Measurements from ENCODE around the gene VDR.
"Not testable (repeated sequence)": the region's sequence is repeated elsewhere in the genome, so short reads cannot be mapped to it uniquely, and the experiment has no call there.

Gene VDR

GRCh38 chr12:47843226-47843980 is 61.4 kb downstream of the VDR start:
- DNase-seq, result no peak

GRCh38 chr12:47842543-47842942 is 62.3 kb downstream of the VDR start:
- DNase-seq, result not testable (repeated sequence)

- peak; percentile 62 for DNase-seq
Measured at GRCh38 chr12:47841910-47842309, 62.9 kb downstream of the VDR start.

- no peak for DNase-seq
Measured at GRCh38 chr12:47841501-47841900, 63.3 kb downstream of the VDR start.

GRCh38 chr12:47840571-47840970 is 64.2 kb downstream of the VDR start:
- no peak for DNase-seq

GRCh38 chr12:47839214-47839876 is 65.4 kb downstream of the VDR start:
- peak; percentile 75 for DNase-seq

- DNase-seq, result peak; percentile 55
Measured at GRCh38 chr12:47838286-47838931, 66.4 kb downstream of the VDR start.

- peak; percentile 73 for DNase-seq
Measured at GRCh38 chr12:47837190-47838171, 67.3 kb downstream of the VDR start.

GRCh38 chr12:47835831-47836155 is 69.0 kb downstream of the VDR start:
- DNase-seq, result no peak

- DNase-seq, result no peak
Measured at GRCh38 chr12:47835006-47835830, 69.6 kb downstream of the VDR start.

GRCh38 chr12:47834199-47834903 is 70.4 kb downstream of the VDR start:
- DNase-seq, result no peak

- DNase-seq, result no peak
Measured at GRCh38 chr12:47833591-47834012, 71.2 kb downstream of the VDR start.

GRCh38 chr12:47832263-47832933 is 72.4 kb downstream of the VDR start:
- DNase-seq, result no peak

- no peak for DNase-seq
Measured at GRCh38 chr12:47829584-47829983, 75.2 kb downstream of the VDR start.

GRCh38 chr12:47828976-47829482 is 75.8 kb downstream of the VDR start:
- DNase-seq, result peak; percentile 80

- no peak for DNase-seq
Measured at GRCh38 chr12:47828008-47828975, 76.5 kb downstream of the VDR start.

GRCh38 chr12:47825173-47825639 is 79.6 kb downstream of the VDR start:
- no peak for DNase-seq

GRCh38 chr12:47824635-47825034 is 80.2 kb downstream of the VDR start:
- no peak for DNase-seq

- DNase-seq, result no peak
Measured at GRCh38 chr12:47824198-47824597, 80.6 kb downstream of the VDR start.

Measured in fibroblast of upper back skin (primary cell).